GM21786 (cell line): ENCODE results near the gene CREB5.

Experiments
- ATAC-seq: cut with Tn5 transposase; IDR thresholded peaks from one replicate; pipeline ENCODE4 v1.9.1; 2021; ENCODE audit not compliant: unreplicated experiment

The CREB5 gene

GRCh38 chr7:28474640-28475039 is 62.3 kb downstream of the CREB5 start:
- no peak for ATAC-seq

- ATAC-seq: no peak
Measured at GRCh38 chr7:28477041-28477442, 64.7 kb downstream of the CREB5 start.

GRCh38 chr7:28478656-28479055 is 66.3 kb downstream of the CREB5 start:
- no peak for ATAC-seq

- peak; percentile 74 for ATAC-seq
Measured at GRCh38 chr7:28479507-28479947, 67.2 kb downstream of the CREB5 start.

DNA sequence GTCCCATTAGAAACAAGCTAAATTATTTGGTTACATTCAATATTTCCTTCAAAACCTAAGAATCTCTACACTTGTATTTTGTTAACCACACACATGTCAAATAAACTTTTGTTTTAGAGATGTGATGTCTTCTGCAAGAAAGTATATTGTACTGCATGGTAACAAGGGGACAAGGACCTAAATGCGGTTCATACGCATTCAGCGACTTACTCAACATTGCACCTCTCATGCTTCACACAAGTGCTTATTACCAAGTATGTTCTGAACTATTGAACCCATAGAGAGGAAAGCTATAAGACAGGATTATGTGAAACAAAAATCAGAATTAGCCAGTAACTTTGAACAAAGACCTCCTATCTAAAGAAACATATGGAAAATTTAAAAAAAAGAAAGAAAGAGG is 68.3 kb downstream of the CREB5 start:
- no peak for ATAC-seq

DNA sequence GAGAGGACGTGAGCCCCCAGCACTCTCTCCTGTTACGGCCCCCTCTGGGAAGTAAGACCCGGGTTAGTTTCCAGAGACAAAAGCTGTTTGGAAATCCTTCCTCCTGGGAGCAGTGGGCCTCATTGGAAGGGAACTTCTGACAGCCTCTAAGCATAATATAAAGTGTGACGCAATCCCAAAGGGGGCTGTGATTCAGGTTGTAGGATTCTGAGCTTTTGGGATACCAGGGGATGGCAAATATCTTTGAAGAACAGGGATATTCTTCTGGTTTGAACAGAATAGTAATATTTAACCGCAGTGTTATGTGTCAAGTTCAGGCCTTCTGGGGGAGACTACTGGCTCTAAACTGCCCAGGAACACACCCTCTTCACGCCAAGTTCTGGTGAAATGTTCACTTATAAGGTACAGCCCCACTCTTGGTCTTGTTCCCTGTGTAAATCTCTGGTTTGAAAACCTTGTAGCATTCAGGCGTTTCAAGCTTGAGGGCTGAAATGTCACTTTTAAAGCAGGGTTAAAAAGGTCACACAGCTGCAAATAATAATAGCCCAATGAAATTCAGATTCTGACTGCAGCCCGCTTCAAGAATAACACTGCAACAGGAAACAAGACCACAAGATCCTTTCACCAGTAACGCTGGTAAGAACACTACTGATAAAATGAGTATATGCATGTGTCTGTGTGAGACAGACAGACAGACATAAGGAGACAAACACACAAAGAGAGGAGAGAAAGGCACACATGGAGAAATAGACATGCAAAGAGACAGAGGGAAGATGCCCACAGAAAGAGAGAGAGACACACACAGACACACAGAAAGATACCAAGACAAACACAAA is 69.0 kb downstream of the CREB5 start:
- peak; percentile 54 for ATAC-seq

GRCh38 chr7:28483112-28483511 is 70.8 kb downstream of the CREB5 start:
- no peak for ATAC-seq

DNA sequence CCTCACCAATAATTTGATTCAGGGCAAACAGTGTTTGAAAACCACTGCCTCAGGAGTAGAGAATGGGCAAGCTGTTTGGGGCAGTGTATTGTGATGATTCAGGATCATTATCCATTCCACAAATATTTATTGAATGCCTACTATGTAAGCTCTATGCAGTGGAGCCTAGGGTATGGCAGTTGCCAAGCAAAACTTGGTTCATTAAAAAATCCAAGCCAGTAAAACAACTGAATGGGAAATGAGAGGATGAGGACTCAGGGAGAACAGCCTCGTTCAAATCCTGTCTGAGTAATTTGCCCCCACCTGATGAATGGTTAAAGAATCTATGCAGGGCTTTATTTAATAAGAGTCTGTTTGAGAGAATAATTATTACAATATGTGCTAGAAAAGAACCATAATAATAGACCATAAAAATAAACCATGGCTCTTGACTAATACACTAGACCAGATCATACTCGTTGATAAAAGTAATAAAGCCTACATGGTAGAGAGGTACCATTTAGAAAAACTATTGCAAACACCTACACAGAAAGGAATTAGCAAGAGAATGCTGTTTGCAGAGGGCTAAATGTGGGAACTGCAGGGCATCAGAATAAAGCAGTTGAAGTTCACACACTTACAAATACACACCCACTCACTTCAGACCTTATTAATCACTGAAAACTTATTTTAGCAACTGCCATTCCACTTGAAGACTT is 71.7 kb downstream of the CREB5 start:
- ATAC-seq: no peak

DNA sequence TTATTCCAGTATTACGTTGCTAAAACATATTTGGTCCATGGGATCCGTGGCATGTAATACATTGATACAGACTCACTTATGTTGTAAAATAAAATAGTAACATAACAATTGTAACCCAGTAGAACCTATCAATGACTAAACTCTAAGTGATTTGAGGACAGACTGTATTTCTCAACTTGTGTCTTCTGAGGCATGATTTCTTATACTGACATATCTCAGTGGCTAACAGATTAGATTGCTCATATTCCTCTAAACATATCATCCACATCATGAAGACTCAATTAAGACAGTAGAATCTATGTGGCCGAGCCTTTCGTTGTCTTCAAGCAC is 72.3 kb downstream of the CREB5 start:
- no peak for ATAC-seq

- no peak for ATAC-seq
Measured at GRCh38 chr7:28487487-28487886, 75.2 kb downstream of the CREB5 start.

- no peak for ATAC-seq
Measured at GRCh38 chr7:28488061-28488791, 75.9 kb downstream of the CREB5 start.

DNA sequence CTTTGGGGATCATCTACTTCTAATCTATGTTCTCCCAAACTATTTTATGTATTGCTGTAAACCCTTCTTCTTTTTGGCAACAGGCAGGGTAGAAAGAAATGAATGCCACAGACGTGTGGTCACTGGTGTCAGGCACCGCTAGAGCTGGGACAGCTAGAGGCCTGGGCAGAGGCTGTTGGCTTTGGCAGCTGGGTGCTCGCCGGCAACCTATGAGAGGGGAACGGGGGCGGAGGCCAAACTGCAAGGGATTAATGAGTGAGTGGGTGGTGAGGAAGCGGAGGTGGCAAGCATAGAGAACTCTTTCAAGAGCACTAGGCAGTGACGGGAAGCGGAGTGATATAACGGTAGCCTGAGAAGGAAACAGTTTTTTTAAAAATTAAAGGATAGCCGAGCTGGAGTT is 78.5 kb downstream of the CREB5 start:
- ATAC-seq: no peak

- no peak for ATAC-seq
Measured at GRCh38 chr7:28493477-28493876, 81.2 kb downstream of the CREB5 start.

- no peak for ATAC-seq
Measured at GRCh38 chr7:28497009-28497408, 84.7 kb downstream of the CREB5 start.

GRCh38 chr7:28498636-28499035 is 86.3 kb downstream of the CREB5 start:
- ATAC-seq: no peak

- no peak for ATAC-seq
Measured at GRCh38 chr7:28500138-28500537, 87.8 kb downstream of the CREB5 start.

- ATAC-seq: no peak
Measured at GRCh38 chr7:28502408-28502807, 90.1 kb downstream of the CREB5 start.

DNA sequence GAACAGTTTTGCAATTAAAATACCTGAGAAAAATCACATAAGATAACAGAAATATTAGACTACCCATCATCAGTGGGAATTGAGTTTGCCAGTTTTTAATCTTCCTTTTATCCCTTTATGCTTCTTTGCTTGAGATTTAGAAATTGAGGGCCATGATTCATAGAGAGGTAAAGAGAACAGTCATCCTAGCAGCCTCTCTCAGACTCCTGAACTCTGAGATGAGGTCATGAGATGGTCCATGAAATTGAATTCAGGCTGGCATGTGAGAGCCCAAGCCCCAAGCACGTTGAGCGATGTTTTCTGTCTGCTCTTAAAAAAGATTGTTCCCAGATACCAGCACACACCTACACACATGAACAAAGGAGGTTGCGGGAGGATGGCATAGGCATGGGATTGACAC is 91.1 kb downstream of the CREB5 start:
- no peak for ATAC-seq

DNA sequence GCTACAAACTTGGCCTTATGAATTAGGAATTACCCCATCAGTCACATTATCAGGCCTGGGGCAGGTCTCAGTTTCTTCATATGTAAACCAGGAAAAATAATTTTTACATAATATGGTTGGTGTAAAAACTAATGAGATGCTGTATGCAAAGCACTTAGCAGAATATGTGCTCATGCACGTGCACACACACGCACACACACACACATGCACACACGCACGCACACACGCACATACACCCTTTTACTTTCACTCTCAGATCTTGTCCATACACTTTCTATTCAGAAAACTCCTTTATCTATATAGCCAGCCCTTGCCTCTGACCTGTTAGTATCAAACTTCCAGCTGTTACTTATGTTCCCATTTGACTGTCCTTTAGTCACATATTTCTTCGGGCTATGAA is 92.7 kb downstream of the CREB5 start:
- ATAC-seq: no peak

DNA sequence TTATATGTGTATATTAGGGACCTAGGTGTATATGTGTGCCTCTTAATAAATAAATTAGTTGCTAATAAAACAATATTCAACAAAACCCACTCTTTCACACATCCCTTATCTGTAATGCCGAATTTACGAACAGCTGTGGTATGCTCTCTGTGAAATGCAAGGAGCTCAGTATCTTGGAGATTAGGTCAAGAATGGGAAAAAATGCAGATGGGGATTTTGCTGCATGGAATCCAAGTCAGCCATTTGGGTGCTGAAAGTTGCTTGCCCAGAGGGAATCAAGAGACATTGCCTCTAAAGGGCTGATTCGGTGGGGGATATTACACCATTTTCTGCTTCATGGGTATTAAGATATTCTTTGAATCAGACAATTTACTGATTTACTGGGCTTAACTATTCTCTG is 93.5 kb downstream of the CREB5 start:
- ATAC-seq: no peak

- ATAC-seq: no peak
Measured at GRCh38 chr7:28507525-28508282, 95.4 kb downstream of the CREB5 start.
